HK-2 (cell line): ENCODE data around the gene PRDX6.
A peak's percentile ranks its signal among the peaks of the same experiment; 100 is the strongest.
"Not testable (repeated sequence)": the region's sequence is repeated elsewhere in the genome, so short reads cannot be mapped to it uniquely, and the experiment has no call there.

Source experiments
- DNase-seq: peaks from one replicate; pipeline ENCODE4 v3.0.0-alpha.2; 2018; ENCODE audit not compliant: unreplicated experiment

PRDX6 gene

GRCh38 chr1:173496757-173497320, 19.7 kb downstream of the PRDX6 start:
- no peak for DNase-seq

GRCh38 chr1:173499729-173500128, 22.6 kb downstream of the PRDX6 start:
- DNase-seq = no peak

GRCh38 chr1:173502104-173502503, 25.0 kb downstream of the PRDX6 start:
- no peak for DNase-seq

GRCh38 chr1:173503391-173503790, 26.3 kb downstream of the PRDX6 start:
- no peak for DNase-seq

- DNase-seq = no peak
Observed at GRCh38 chr1:173504268-173504667, 27.1 kb downstream of the PRDX6 start.

- no peak for DNase-seq
Observed at GRCh38 chr1:173505391-173505790, 28.3 kb downstream of the PRDX6 start.

- DNase-seq = no peak
Observed at GRCh38 chr1:173506437-173506836, 29.3 kb downstream of the PRDX6 start.

- DNase-seq = peak; percentile 20
Observed at GRCh38 chr1:173507205-173507846, 30.2 kb downstream of the PRDX6 start.

- DNase-seq = peak; percentile 41
Observed at GRCh38 chr1:173507847-173508209, 30.7 kb downstream of the PRDX6 start.

- no peak for DNase-seq
Observed at GRCh38 chr1:173508541-173508940, 31.4 kb downstream of the PRDX6 start.

- DNase-seq = no peak
Observed at GRCh38 chr1:173509797-173510196, 32.7 kb downstream of the PRDX6 start.

GRCh38 chr1:173514503-173514902, 37.4 kb downstream of the PRDX6 start:
- not testable (repeated sequence) for DNase-seq

GRCh38 chr1:173520799-173521198, 43.7 kb downstream of the PRDX6 start:
- DNase-seq = no peak

- DNase-seq = no peak
Observed at GRCh38 chr1:173523329-173523728, 46.2 kb downstream of the PRDX6 start.

GRCh38 chr1:173525926-173526325, 48.8 kb downstream of the PRDX6 start:
- no peak for DNase-seq

GRCh38 chr1:173527151-173527826, 50.2 kb downstream of the PRDX6 start:
- DNase-seq = no peak

- DNase-seq = no peak
Observed at GRCh38 chr1:173529106-173529505, 52.0 kb downstream of the PRDX6 start.

GRCh38 chr1:173530795-173531693, 53.9 kb downstream of the PRDX6 start:
- no peak for DNase-seq

- no peak for DNase-seq
Observed at GRCh38 chr1:173532237-173532636, 55.1 kb downstream of the PRDX6 start.

- DNase-seq = no peak
Observed at GRCh38 chr1:173536223-173536622, 59.1 kb downstream of the PRDX6 start.
